HEK293T (cell line): ENCODE data around the gene CCR1.

Source experiments
- CTBP1 ChIP-seq: fragments of 450-650 bp; IDR thresholded peaks from 2 replicates; pipeline ENCODE4 v1.6.1; 2016; ENCODE audit warnings: borderline replicate concordance
- FOXA1 ChIP-seq: fragments of 450-650 bp; IDR thresholded peaks from 2 replicates; pipeline ENCODE4 v1.6.1; 2016; ENCODE audit warnings: mild to moderate bottlenecking
- FOXM1 ChIP-seq: fragments of 450-650 bp; IDR thresholded peaks from 2 replicates; pipeline ENCODE4 v1.6.1; 2017; ENCODE audit warnings: mild to moderate bottlenecking, borderline replicate concordance
- NFRKB ChIP-seq: fragments of 450-650 bp; IDR thresholded peaks from 2 replicates; pipeline ENCODE4 v1.6.1; 2016; ENCODE audit warnings: mild to moderate bottlenecking, moderate library complexity
- SP1 ChIP-seq: fragments of 450-650 bp; IDR thresholded peaks from 2 replicates; pipeline ENCODE4 v1.6.1; 2017
- TARDBP ChIP-seq: fragments of 450-650 bp; IDR thresholded peaks from 2 replicates; pipeline ENCODE4 v1.6.1; 2016
- ZNF384 ChIP-seq: fragments of 450-650 bp; IDR thresholded peaks from 2 replicates; pipeline ENCODE4 v1.6.1; 2016

- no peak for TF ChIP-seq TARDBP
- TF ChIP-seq NFRKB: no peak
- no peak for TF ChIP-seq CTBP1
- no peak for TF ChIP-seq FOXM1
- no peak for TF ChIP-seq SP1
- TF ChIP-seq ZNF384: no peak
- TF ChIP-seq FOXA1: no peak
Measured at GRCh38 chr3:46203681-46204080, 4.4 kb downstream of the CCR1 start.
